Measurements from ENCODE around the gene SSTR3.

DNA sequence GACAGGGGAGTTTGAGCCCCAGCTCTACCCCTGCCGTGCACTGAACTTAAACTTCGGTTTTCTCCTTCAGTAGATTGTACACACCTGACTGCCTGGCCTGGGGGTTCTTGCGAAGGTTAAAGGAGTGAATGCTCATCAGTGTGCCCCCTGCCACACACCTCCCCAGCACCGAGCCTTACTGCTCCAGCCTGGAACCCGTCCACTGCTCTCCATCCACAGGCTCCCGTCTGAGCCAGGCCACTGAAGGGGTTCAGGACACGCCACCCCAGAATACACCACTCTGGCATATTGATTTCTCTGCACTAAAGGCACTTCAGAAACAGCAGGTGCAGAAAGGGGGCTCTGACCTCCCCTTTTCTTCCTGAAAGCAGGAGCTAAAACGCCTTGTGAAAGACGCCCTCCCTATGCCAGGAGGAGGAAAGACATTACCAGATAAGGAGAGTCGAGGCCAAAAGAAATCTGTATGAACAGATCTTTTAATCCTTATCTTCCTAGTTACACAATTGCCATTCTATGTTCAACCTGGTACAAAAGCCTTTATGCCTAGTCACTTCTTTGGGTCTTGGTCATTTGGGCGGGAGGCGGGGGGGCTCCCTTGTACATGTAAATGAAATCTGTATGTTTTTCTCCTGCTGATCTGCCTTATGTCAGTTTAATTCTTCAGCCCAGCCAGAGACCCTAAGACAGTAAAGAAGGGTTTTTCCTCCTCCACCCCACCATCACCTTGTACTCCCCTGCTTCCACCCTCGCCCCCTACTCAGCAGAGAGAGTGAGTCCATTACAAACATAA lies 1.9 kb upstream of the SSTR3 start:
- TF ChIP-seq, protein P1, sequence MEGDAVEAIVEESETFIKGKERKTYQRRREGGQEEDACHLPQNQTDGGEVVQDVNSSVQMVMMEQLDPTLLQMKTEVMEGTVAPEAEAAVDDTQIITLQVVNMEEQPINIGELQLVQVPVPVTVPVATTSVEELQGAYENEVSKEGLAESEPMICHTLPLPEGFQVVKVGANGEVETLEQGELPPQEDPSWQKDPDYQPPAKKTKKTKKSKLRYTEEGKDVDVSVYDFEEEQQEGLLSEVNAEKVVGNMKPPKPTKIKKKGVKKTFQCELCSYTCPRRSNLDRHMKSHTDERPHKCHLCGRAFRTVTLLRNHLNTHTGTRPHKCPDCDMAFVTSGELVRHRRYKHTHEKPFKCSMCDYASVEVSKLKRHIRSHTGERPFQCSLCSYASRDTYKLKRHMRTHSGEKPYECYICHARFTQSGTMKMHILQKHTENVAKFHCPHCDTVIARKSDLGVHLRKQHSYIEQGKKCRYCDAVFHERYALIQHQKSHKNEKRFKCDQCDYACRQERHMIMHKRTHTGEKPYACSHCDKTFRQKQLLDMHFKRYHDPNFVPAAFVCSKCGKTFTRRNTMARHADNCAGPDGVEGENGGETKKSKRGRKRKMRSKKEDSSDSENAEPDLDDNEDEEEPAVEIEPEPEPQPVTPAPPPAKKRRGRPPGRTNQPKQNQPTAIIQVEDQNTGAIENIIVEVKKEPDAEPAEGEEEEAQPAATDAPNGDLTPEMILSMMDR (IDR thresholded peaks at IDR 0.05; ENCODE audit: low read depth, low read length), result no peak
- TF ChIP-seq POLR2A (IDR thresholded peaks at IDR 0.05; ENCODE audit: extremely low read depth, insufficient read length), result no peak

Data from NB4 (cell line).